Activated CD4-positive, alpha-beta memory T cell treated with anti-CD3 and anti-CD28 coated beads for 36 hours (primary cell): ENCODE data around the gene ANKRD39. TPM values are rescaled to one million over a fixed set of nuclear protein-coding genes. Genes with fewer than 3 reads are reported as not detected.
A peak's percentile ranks its signal among the peaks of the same experiment; 100 is the strongest.
"Not testable (repeated sequence)": the region's sequence is repeated elsewhere in the genome, so short reads cannot be mapped to it uniquely, and the experiment has no call there.

Source experiments
- CTCF ChIA-PET: fragments of 350-600 bp; sonication (Branson Sonifier 250); formaldehyde crosslinking; loops from one replicate; lab custom pipeline; 2021; ENCODE audit warnings: antibody characterized with exemption, inconsistent platforms; lab: Charles Lee
- POLR2A ChIA-PET: fragments of 350-600 bp; sonication (Branson Sonifier 250); formaldehyde crosslinking; loops from one replicate; lab custom pipeline; 2021; ENCODE audit warnings: antibody characterized with exemption; lab: Charles Lee
- DNase-seq: peaks from one replicate; pipeline ENCODE4 v3.0.0-alpha.2; 2020
- H3K27ac Mint-ChIP-seq: one replicate; pipeline ENCODE4 v1.8.0; 2021; ENCODE audit warnings: mixed read lengths
- H3K27me3 Mint-ChIP-seq: one replicate; pipeline ENCODE4 v1.8.0; 2021; ENCODE audit warnings: mixed read lengths
- H3K36me3 Mint-ChIP-seq: one replicate; pipeline ENCODE4 v1.8.0; 2021; ENCODE audit warnings: mixed read lengths
- H3K4me1 Mint-ChIP-seq: one replicate; pipeline ENCODE4 v1.8.0; 2021; ENCODE audit warnings: low read depth, mixed read lengths
- H3K4me3 Mint-ChIP-seq: one replicate; pipeline ENCODE4 v1.8.0; 2021; ENCODE audit warnings: mild to moderate bottlenecking, mixed read lengths
- H3K9me3 Mint-ChIP-seq: one replicate; pipeline ENCODE4 v1.8.0; 2021; ENCODE audit warnings: mixed read lengths
- intact Hi-C: fragments of 100-400 bp; cut with micrococcal nuclease; formaldehyde crosslinking; loops from one replicate; pipeline ENCODE4 v1.15.1; 2023
- total RNA-seq, 2 experiments: library from RNA; stranded (reverse); gene quantifications; one replicate each; pipeline ENCODE4 v1.2.3, GENCODE V29; 2021

The ANKRD39 gene
- total RNA-seq, 2 experiments from 2014 or later: 29.0 to 35.1 TPM

DNA sequence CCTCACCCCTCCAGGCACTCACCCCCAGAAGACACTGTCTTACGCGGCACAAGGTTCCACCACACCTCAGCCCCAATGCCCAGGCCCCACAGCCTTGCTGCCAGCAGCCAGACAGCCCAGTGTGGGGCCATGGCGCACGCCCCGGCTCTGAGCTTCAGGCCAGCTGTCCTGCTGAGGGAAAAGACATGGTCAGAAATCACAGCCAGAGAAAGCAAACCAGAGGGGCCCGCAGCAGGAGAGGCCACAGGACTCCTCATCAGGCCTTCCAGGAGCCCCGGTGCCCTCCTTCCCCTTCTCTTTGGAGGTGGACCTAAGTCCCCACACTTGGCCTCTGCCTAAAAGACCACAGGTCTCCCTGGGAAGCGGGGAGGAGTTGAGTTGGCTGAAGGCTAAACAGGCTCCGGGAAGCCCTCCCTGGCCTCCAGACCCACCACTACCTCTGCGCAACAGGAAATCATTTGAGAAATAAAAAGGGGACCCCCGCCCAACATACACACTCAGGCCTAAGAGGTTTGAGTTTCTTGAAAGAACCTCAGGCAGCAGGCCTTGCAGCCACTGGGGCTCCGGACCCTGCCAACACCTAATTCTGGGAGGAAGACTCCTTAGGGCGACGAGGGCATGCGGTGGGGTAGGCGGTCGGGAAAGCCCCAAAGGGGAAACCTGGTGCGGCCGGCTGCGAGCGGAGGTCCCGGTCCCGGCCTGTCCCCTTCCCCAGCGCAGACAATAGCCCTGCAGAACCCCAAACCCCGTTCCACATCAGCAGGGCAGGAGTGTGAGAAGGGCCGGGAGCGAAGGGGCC lies 10.1 kb upstream of the ANKRD39 start:
- Mint-ChIP-seq H3K4me3 (peak overlapping the region; percentile 79), H3K27me3 (peaks cover 2% of the 10 kb centered on the region), H3K36me3 (peaks cover 12% of the 10 kb centered on the region), H3K9me3 (no peaks in the 10 kb centered on the region), H3K4me1 (peaks cover 28% of the 10 kb centered on the region), H3K27ac (peak overlapping the region; percentile 76)
- DNase-seq: no peak
- ChIA-PET CTCF (interaction anchor here (0.9 to 8.3 kb wide), 11 partner anchors 8 to 87 kb away, joined by 3 to 72 read pairs (median 4); partner anchors contain the start of gene ANKRD39), POLR2A (interaction anchor here (2.1 kb wide), 1 partner anchor 10 kb away, joined by 21 read pairs; the partner anchor contains the start of gene ANKRD39)
- intact Hi-C loops: no loop called here

DNA sequence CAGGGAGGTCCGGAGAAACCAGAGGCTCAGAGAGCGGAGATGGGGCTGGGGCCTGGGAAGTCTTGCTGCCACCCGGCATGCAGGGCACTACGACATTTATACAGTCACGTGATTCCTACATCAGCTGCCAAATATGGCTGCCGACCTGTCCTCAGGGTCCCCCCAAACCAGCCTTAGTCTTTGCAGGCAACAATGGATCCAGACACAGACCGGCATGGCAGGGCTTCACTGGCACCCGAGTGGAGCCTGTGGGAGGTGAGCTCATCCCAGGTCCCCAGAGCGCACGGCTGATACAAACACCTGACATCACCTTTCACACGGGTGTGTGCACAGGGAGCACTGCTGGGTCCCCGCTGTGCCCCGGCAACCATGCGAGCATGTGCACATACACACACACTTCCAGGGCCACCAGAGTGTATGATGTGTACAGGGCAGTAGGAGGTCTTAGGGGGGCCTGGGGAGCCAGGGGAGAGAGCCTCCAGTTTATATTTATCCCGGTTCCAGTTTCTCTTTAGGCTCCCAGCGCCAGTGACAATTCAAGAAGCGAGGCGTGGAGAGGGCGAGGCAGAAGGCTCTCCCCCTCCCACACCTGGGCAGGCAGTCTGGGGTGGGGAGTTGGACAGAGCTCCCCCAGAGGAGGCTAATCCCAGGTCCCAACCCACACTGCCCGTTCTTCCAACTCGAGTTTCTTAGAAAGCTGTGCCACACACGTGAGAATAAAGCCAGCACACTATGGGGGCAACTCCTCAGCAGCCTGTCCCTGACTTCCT lies 9.4 kb upstream of the ANKRD39 start:
- no peak for DNase-seq
- Mint-ChIP-seq H3K27ac (peak overlapping the region; percentile 76), H3K36me3 (peaks cover 12% of the 10 kb centered on the region), H3K4me3 (peak overlapping the region; percentile 79), H3K4me1 (peaks cover 20% of the 10 kb centered on the region), H3K27me3 (peaks cover 2% of the 10 kb centered on the region), H3K9me3 (no peaks in the 10 kb centered on the region)
- ChIA-PET CTCF (interaction anchor here (0.5 to 8.3 kb wide), 4 partner anchors 10 to 251 kb away, joined by 3 to 72 read pairs (median 4); partner anchors contain the start of gene ANKRD39), POLR2A (interaction anchor here (1.7 kb wide), 1 partner anchor 9 kb away, joined by 6 read pairs; the partner anchor contains the start of gene ANKRD39)
- intact Hi-C loops: no loop called here

DNA sequence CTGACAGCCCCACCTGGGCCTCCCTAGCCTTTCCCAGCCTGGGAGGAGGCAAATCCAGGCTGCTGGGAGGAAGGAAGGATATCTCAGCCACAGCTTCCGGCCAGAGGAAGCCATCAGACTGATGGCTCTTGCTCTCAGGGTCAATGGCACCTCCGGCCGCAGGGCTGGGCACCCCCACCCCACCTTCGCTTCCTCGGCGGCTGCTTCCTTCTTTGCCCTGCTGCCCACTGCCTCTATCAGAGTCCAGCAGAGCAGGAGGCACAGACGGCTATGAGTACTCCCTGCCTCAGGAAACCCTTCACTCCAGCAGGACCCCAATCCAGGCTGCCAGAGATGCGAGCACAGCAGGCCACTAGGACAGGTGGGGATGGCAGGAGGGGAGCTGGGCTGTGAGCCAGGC lies 8.8 kb upstream of the ANKRD39 start:
- H3K36me3 Mint-ChIP-seq: peaks cover 18% of the 10 kb centered on the region
- intact Hi-C loops: no loop called here
- H3K4me1 Mint-ChIP-seq: peaks cover 22% of the 10 kb centered on the region
- H3K9me3 Mint-ChIP-seq: no peaks in the 10 kb centered on the region
- H3K27me3 Mint-ChIP-seq: peaks cover 2% of the 10 kb centered on the region
- H3K27ac Mint-ChIP-seq: peak overlapping the region; percentile 3
- H3K4me3 Mint-ChIP-seq: no peak overlapping the region
- POLR2A ChIA-PET: interaction anchor here (1.7 kb wide), 1 partner anchor 9 kb away, joined by 6 read pairs; the partner anchor contains the start of gene ANKRD39
- DNase-seq: no peak
- CTCF ChIA-PET: interaction anchor here (0.5 to 8.3 kb wide), 3 partner anchors 9 to 250 kb away, joined by 3 to 72 read pairs (median 3); partner anchors contain the start of gene ANKRD39

DNA sequence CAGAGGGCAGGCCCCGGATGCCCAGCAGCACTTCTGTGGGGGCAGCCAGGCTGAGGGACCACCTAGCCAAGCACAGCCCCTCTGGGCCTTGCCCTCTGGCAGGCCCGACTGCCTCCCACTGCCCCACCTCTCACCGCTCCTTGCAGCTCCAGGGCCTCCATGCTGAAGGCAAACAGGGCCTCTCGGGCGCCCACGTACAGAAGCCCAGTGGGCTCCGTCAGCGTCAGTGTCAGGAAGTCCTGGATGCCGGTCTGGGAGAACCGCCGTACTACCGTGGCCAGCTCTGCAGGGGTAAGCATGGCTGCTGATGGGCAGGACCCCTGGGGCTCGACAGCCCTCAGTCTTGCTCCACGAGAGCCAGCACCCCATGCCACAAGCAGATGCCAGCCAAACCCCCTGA lies 8.3 kb upstream of the ANKRD39 start:
- no peaks in the 10 kb centered on the region for H3K9me3 Mint-ChIP-seq
- H3K27me3 Mint-ChIP-seq: no peaks in the 10 kb centered on the region
- peaks cover 21% of the 10 kb centered on the region for H3K36me3 Mint-ChIP-seq
- CTCF ChIA-PET: interaction anchor here (1.1 to 8.3 kb wide), 2 partner anchors 9 to 250 kb away, joined by 3 to 72 read pairs; partner anchors contain the start of gene ANKRD39
- DNase-seq: no peak
- peaks cover 25% of the 10 kb centered on the region for H3K4me1 Mint-ChIP-seq
- no peak overlapping the region for H3K4me3 Mint-ChIP-seq
- POLR2A ChIA-PET: interaction anchor here (1.7 kb wide), 1 partner anchor 8 kb away, joined by 6 read pairs; the partner anchor contains the start of gene ANKRD39
- intact Hi-C loops: no loop called here
- H3K27ac Mint-ChIP-seq: no peak overlapping the region

DNA sequence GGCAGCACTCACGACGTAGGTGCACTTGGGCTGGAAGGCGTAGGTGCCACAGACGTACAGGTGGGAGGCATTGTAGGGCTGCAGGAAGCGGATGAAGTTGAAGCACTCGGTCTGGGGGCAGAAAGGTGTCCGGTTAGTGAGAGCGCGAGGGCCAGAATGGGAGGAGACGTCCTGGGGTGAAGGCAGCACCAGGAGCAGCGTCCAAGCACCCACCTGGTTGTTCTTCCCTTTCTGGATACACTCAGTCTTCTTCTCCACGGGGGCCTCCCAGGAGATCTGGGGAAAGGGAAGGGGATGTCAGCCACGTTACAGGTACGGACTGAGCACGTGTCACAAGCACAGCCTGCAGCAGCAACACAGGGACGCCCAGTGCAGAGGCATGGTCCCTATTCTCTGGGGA lies 7.8 kb upstream of the ANKRD39 start:
- Mint-ChIP-seq H3K4me3 (no peak overlapping the region), H3K27ac (no peak overlapping the region), H3K27me3 (no peaks in the 10 kb centered on the region), H3K36me3 (peaks cover 21% of the 10 kb centered on the region), H3K4me1 (peaks cover 25% of the 10 kb centered on the region), H3K9me3 (no peaks in the 10 kb centered on the region)
- DNase-seq: no peak
- CTCF ChIA-PET: interaction anchor here (1.1 kb wide), 1 partner anchor 249 kb away, joined by 3 read pairs; no protein-coding TSS in a partner anchor
- POLR2A ChIA-PET: interaction anchor here (1.7 kb wide), 1 partner anchor 8 kb away, joined by 6 read pairs; the partner anchor contains the start of gene ANKRD39
- intact Hi-C loops: no loop called here

DNA sequence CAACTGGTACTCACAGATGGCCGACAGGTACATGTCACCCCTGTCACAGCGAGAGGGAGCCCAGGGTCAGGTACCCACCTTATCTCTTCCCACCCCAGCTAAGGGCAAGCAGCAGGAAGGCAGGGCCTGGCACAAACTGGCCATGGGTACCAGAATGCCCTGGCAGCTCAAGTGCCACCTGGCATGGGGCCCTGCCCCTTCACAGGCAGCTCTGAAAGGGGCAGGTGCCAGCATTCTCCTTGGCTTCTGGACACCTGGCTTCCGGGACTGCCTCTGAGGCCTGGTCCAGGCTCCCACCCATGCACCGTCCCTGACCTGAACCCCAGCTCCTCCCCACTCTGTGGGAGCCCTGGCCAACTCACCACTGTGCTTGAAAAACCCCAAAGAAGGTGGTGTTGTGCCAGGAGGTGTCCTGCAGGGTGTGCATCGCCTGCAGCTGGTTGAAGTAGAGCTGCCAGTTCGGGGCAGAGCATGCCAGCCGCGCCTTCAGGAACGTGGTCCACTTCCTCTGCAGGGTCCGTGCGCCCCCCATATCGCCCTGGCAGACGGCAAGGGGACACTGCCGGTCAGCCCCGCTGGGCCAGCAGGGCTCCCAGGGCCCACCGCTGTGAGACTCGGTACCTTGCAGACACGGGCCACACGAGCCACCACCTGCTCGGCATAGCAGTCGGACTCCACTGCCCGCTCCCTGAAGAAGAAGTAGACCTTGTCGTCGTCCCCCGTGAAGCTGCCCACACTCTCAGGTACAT lies 6.7 kb upstream of the ANKRD39 start:
- Mint-ChIP-seq H3K4me1 (peaks cover 31% of the 10 kb centered on the region), H3K27me3 (no peaks in the 10 kb centered on the region), H3K9me3 (no peaks in the 10 kb centered on the region), H3K36me3 (peaks cover 24% of the 10 kb centered on the region), H3K4me3 (no peak overlapping the region), H3K27ac (no peak overlapping the region)
- DNase-seq: no peak
- intact Hi-C loops: no loop called here
- ChIA-PET CTCF (interaction anchor here (8.4 kb wide), 1 partner anchor 89 kb away, joined by 192 read pairs; no protein-coding TSS in a partner anchor), POLR2A (no interaction called here)

DNA sequence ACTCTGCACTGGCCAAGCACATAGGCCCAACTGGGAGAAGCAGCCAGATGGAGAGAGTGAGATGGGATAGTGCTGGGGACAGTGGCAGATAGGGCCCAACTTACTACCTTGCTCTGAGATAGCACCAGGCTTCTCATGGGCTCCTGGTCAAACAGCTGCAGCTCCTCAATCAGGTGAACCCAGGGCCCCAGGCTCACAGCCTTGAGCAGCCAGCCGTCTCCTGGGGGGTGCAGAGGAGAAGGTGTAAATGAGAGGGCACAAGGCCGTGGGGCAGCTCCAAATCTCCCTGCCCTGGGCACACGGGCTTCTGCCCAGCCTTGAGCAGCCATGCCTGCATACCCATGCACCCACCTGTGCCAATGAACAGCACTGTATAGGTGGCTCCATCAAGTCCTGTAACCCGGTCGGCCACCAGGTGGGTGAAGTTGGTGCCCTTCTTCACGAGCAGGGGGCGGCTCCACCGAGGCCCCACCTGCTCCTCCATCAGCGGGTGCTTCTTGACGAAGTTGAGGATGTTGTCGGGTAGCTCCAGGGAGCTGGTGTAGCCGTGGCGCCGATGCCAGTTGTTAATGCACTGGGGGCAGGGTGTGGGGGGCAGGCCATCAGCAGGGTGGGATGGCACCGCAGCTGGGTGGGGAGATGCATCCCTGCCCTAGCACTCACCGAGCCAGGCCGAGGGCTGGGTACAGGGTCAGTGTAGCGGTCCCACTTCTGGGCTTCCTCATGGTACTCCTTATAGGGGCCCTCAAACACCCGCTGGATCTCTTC lies 5.9 kb upstream of the ANKRD39 start:
- Mint-ChIP-seq H3K27ac (no peak overlapping the region), H3K9me3 (no peaks in the 10 kb centered on the region), H3K27me3 (no peaks in the 10 kb centered on the region), H3K4me3 (no peak overlapping the region), H3K36me3 (peaks cover 24% of the 10 kb centered on the region), H3K4me1 (peaks cover 38% of the 10 kb centered on the region)
- ChIA-PET CTCF (interaction anchor here (8.4 kb wide), 1 partner anchor 90 kb away, joined by 192 read pairs; no protein-coding TSS in a partner anchor), POLR2A (no interaction called here)
- intact Hi-C loops: no loop called here
- DNase-seq: no peak

DNA sequence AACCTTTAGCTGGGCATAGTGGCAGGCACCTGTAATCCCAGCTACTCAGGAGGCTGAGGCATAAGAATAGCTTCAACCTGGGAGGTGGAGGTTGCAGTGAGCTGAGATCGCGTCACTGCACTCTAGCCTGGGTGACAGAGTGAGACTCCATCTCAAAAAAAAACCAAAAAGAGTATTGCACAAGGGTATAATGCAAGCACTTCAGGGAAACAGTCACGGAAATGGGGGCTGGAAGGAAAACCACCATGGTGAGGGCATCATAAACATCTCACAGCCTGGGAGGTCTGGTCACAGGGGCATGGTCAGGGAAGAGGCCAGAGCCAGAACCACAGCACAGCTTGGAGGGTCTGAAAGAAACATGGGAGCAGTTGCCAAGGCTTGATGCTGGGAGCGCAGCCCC lies 5.2 kb upstream of the ANKRD39 start:
- H3K27me3 Mint-ChIP-seq, H3K4me3 Mint-ChIP-seq, POLR2A ChIA-PET, H3K27ac Mint-ChIP-seq, H3K9me3 Mint-ChIP-seq, DNase-seq, intact Hi-C loops: not testable (repeated sequence)
- Mint-ChIP-seq H3K36me3 (peaks cover 24% of the 10 kb centered on the region), H3K4me1 (peaks cover 39% of the 10 kb centered on the region)
- CTCF ChIA-PET: interaction anchor here (8.4 kb wide), 1 partner anchor 91 kb away, joined by 192 read pairs; no protein-coding TSS in a partner anchor

DNA sequence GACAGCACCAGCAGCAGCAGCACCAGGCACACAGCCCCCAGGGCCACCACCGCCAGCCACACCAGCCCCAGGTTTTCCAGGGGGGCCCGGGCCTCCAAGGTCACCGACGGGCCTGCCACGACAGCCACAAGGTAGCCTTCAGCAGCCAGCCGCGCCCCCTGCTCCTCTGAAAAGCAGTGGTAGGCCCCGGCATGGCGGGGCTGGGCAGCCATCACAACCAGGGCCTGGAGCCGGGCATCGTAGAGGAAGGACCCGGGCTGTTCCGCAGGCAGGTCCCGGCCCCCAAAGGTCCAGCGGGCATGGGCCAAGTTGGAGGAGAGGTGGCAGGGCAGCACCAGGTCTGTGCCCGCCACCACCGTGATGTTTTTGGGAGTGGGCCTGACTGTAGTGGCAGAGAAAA lies 3.3 kb upstream of the ANKRD39 start:
- Mint-ChIP-seq H3K27me3 (no peaks in the 10 kb centered on the region), H3K4me1 (peaks cover 37% of the 10 kb centered on the region), H3K9me3 (no peaks in the 10 kb centered on the region), H3K4me3 (no peak overlapping the region), H3K36me3 (peaks cover 24% of the 10 kb centered on the region), H3K27ac (no peak overlapping the region)
- intact Hi-C loops: no loop called here
- POLR2A ChIA-PET: no interaction called here
- DNase-seq: no peak
- CTCF ChIA-PET: interaction anchor here (1.1 to 8.4 kb wide), 2 partner anchors 7 to 93 kb away, joined by 8 to 192 read pairs; no protein-coding TSS in a partner anchor

DNA sequence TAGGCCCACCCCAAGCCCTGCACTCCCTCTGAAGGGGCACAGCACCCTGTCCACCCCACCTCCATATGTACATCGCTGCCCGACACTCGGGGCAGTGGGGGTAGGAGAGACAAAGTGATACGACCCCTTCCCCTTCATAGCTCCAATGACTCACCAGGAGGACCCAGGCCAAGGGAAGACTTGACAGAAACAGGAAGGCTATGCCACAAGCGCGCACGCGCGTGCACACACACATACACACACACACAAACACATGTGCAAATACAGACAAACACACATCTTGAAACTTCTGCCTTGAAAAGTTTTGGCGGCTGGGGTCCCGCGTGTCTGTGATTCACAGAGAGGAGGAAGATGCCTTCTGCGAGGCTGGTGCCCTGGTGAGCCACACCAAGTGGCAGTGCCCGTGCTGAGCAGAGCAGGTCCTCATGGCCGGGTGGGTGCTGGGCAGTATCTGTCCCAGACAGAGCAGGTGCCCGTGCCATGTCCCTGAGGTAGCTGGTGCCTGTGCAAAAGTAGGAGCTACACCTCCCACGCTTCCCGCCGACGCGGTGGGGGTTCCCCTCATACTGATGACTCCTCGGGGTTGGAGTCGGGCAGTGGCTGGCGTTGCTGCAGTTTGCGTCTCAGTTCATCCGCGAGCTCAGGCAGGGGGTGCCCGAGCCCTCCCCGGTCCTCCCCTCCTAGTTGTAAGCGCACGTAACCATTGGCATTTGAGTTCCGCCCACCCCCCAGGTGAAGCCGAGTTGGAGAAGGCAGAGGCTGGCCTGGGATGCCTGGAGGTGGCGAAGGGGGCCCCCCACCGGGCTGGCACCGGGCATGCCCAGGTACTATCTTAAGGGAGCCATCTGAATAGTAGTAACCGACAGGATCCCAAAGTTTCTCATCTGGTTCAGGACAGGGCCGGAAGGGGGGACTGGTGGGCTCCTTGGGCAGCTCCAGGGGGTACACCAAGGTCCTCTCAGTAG lies 2.5 kb upstream of the ANKRD39 start:
- DNase-seq: peak; percentile 82
- H3K27ac Mint-ChIP-seq: peak overlapping the region; percentile 31
- no peaks in the 10 kb centered on the region for H3K27me3 Mint-ChIP-seq
- peaks cover 37% of the 10 kb centered on the region for H3K4me1 Mint-ChIP-seq
- peaks cover 21% of the 10 kb centered on the region for H3K36me3 Mint-ChIP-seq
- H3K9me3 Mint-ChIP-seq: no peaks in the 10 kb centered on the region
- intact Hi-C loops: no loop called here
- ChIA-PET CTCF (interaction anchor here (1.1 to 8.4 kb wide), 2 partner anchors 8 to 93 kb away, joined by 8 to 192 read pairs; no protein-coding TSS in a partner anchor), POLR2A (no interaction called here)
- H3K4me3 Mint-ChIP-seq: no peak overlapping the region
